ENCODE measurements around the gene KCTD15. TPM values are rescaled to one million over a fixed set of nuclear protein-coding genes. Genes with fewer than 3 reads are reported as not detected.

The KCTD15 gene
- total RNA-seq, 1 donor from 2014 or later, result 51.0 TPM

GRCh38 chr19:33845498-33845897, 48.8 kb downstream of the KCTD15 start:
- no peak for DNase-seq (ENCODE audit: low read depth, low spot score)

GRCh38 chr19:33849551-33850147, 53.0 kb downstream of the KCTD15 start:
- DNase-seq (ENCODE audit: low read depth, low spot score), result no peak

- DNase-seq (ENCODE audit: low read depth, low spot score), result no peak
These were observed 62.3 kb downstream of the KCTD15 start for GRCh38 chr19:33859016-33859415.

GRCh38 chr19:33860312-33861090, 63.8 kb downstream of the KCTD15 start:
- no peak for DNase-seq (ENCODE audit: low read depth, low spot score)

GRCh38 chr19:33861950-33862349, 65.3 kb downstream of the KCTD15 start:
- no peak for DNase-seq (ENCODE audit: low read depth, low spot score)

- no peak for DNase-seq (ENCODE audit: low read depth, low spot score)
These were observed 66.3 kb downstream of the KCTD15 start for GRCh38 chr19:33862981-33863380.

- DNase-seq (ENCODE audit: low read depth, low spot score), result no peak
These were observed 66.8 kb downstream of the KCTD15 start for GRCh38 chr19:33863436-33863835.

GRCh38 chr19:33864311-33864850, 67.7 kb downstream of the KCTD15 start:
- no peak for DNase-seq (ENCODE audit: low read depth, low spot score)

- DNase-seq (ENCODE audit: low read depth, low spot score), result no peak
These were observed 68.6 kb downstream of the KCTD15 start for GRCh38 chr19:33865306-33865705.

Other genes with a start within 250 kb of the KCTD15 start
- 0.07 TPM in 2 replicates for gene CHST8, start 174.9 kb upstream of the KCTD15 start, total RNA-seq

Measured in pulmonary artery endothelial cell (primary cell).